Caco-2 (cell line): ENCODE results near the gene SPTA1. TPM values are rescaled to one million over a fixed set of nuclear protein-coding genes. Genes with fewer than 3 reads are reported as not detected.

Source experiments
- BruUV-seq: library from RNA; stranded (reverse); fragments of 400-500 nt; replicated peaks from 2 replicates; lab custom pipeline; 2021; lab: Mats Ljungman, UMichigan
- CTCF ChIA-PET: fragments of 300-600 bp; sonication (Branson Sonifier 250); formaldehyde crosslinking; loops from one replicate; lab custom pipeline; 2022; ENCODE audit warnings: antibody characterized with exemption; lab: Charles Lee
- POLR2A ChIA-PET: fragments of 300-600 bp; sonication (Branson Sonifier 250); formaldehyde crosslinking; loops from one replicate; lab custom pipeline; 2022; ENCODE audit warnings: antibody characterized with exemption; lab: Charles Lee
- DNase-seq, 2 experiments: peaks; one replicate each; pipeline versions ENCODE4 v3.0.0 to v3.0.0-alpha.2; 2020 to 2022
- H3K27me3 ChIP-seq: replicated peaks from 2 replicates; pipeline ENCODE4 v1.6.0; 2011; ENCODE audit warnings: low read length; ENCODE audit not compliant: control insufficient read depth, insufficient read depth
- H3K36me3 ChIP-seq: 2 replicates; pipeline ENCODE4 v1.5.1; 2011; ENCODE audit warnings: low read length; ENCODE audit not compliant: control insufficient read depth, insufficient read depth
- H3K4me1 ChIP-seq: fragments of 250-450 bp; sonication (Bioruptor Pico); 2 replicates; pipeline ENCODE4 v1.5.1; 2020; ENCODE audit warnings: mild to moderate bottlenecking
- H3K4me3 ChIP-seq: 2 replicates; pipeline ENCODE4 v1.5.1; 2011; ENCODE audit warnings: low read depth, mild to moderate bottlenecking, control low read depth, low read length
- H3K9me3 ChIP-seq: fragments of 250-450 bp; sonication (Bioruptor Pico); 2 replicates; pipeline ENCODE4 v1.5.1; 2020; ENCODE audit warnings: mild to moderate bottlenecking, moderate library complexity
- H3K27ac Mint-ChIP-seq: one replicate; pipeline ENCODE4 v1.8.0; 2022; ENCODE audit warnings: mixed read lengths; ENCODE audit not compliant: unreplicated experiment
- H3K27me3 Mint-ChIP-seq: one replicate; pipeline ENCODE4 v1.8.0; 2022; ENCODE audit warnings: mixed read lengths; ENCODE audit not compliant: insufficient read depth, unreplicated experiment
- H3K36me3 Mint-ChIP-seq: one replicate; pipeline ENCODE4 v1.8.0; 2022; ENCODE audit warnings: mild to moderate bottlenecking, mixed read lengths; ENCODE audit not compliant: insufficient read depth, unreplicated experiment
- H3K4me1 Mint-ChIP-seq: one replicate; pipeline ENCODE4 v1.8.0; 2022; ENCODE audit warnings: low read depth, mixed read lengths; ENCODE audit not compliant: unreplicated experiment
- H3K4me3 Mint-ChIP-seq: one replicate; pipeline ENCODE4 v1.8.0; 2022; ENCODE audit warnings: mild to moderate bottlenecking, moderate library complexity, mixed read lengths; ENCODE audit not compliant: unreplicated experiment
- H3K9me3 Mint-ChIP-seq: one replicate; pipeline ENCODE4 v1.8.0; 2022; ENCODE audit warnings: mixed read lengths; ENCODE audit not compliant: unreplicated experiment
- intact Hi-C: fragments of 100-400 bp; cut with micrococcal nuclease; formaldehyde crosslinking; loops from one replicate; pipeline ENCODE4 v1.10.0; 2022; ENCODE audit not compliant: unreplicated experiment
- total RNA-seq: library from RNA; stranded (reverse); gene quantifications from 2 replicates; pipeline ENCODE4 v1.2.3, GENCODE V29; 2022
- TF ChIP-seq, protein P1 (sequence below), 2 experiments: fragments of 200-600 bp in 1 of 2; IDR thresholded peaks; 1 replicate in 1 of 2; 2 replicates in 1 of 2; pipeline versions ENCODE4 v1.5.1 to v1.8.0; 2011 to 2022; ENCODE audit warnings: antibody characterized with exemption in 1 of 2, control low read depth in 1 of 2, inconsistent platforms in 1 of 2, low read depth in 1 of 2, low read length in 1 of 2, mild to moderate bottlenecking in 1 of 2, moderate library complexity in 1 of 2; ENCODE audit not compliant: insufficient read depth in 1 of 2, severe bottlenecking in 1 of 2, unreplicated experiment in 1 of 2

Gene SPTA1
- total RNA-seq, 1 experiment from 2014 or later = not detected

- ChIA-PET CTCF (no interaction called here), POLR2A (no interaction called here)
- no peak overlapping the region for H3K27ac Mint-ChIP-seq
- Histone ChIP-seq H3K27me3 (no peaks in the 10 kb centered on the region), H3K9me3 (no peaks in the 10 kb centered on the region), H3K4me1 (no peaks in the 10 kb centered on the region), H3K36me3 (no peaks in the 10 kb centered on the region), H3K4me3 (no peak overlapping the region)
- no peak overlapping the region for H3K4me3 Mint-ChIP-seq
- TF ChIP-seq, protein P1, sequence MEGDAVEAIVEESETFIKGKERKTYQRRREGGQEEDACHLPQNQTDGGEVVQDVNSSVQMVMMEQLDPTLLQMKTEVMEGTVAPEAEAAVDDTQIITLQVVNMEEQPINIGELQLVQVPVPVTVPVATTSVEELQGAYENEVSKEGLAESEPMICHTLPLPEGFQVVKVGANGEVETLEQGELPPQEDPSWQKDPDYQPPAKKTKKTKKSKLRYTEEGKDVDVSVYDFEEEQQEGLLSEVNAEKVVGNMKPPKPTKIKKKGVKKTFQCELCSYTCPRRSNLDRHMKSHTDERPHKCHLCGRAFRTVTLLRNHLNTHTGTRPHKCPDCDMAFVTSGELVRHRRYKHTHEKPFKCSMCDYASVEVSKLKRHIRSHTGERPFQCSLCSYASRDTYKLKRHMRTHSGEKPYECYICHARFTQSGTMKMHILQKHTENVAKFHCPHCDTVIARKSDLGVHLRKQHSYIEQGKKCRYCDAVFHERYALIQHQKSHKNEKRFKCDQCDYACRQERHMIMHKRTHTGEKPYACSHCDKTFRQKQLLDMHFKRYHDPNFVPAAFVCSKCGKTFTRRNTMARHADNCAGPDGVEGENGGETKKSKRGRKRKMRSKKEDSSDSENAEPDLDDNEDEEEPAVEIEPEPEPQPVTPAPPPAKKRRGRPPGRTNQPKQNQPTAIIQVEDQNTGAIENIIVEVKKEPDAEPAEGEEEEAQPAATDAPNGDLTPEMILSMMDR (IDR thresholded peaks at IDR 0.05; ENCODE audit: insufficient read depth in 1 of 2, low read depth in 1 of 2, low read length in 1 of 2, severe bottlenecking in 1 of 2, unreplicated experiment in 1 of 2) = no peak
- no peak for DNase-seq
- no peaks in the 10 kb centered on the region for H3K9me3 Mint-ChIP-seq
- intact Hi-C loops = no loop called here
- H3K4me1 Mint-ChIP-seq = no peaks in the 10 kb centered on the region
- no TSS peak for BruUV-seq
- peaks cover 7% of the 10 kb centered on the region for H3K27me3 Mint-ChIP-seq
- no peaks in the 10 kb centered on the region for H3K36me3 Mint-ChIP-seq
Measured at GRCh38 chr1:158724442-158724841, 37.9 kb upstream of the SPTA1 start.

DNA sequence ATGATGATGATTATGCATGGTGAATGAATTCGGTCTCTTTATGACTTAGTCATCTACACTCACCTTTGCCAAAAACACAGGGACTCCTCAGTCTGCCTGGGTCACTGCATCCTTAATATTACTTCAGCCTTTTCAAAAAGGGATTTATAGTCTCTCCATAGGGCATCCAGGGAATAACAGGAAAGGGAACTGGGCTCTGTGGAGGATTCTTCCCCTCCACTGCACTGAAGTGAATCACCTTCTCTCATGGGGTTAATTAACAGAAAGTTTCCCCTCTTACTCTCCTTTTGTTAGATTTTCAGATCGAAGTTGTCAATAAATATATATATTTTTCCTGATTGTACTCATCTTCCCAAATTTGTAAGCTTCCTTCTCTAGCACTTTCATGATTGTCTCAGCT, 34.1 kb upstream of the SPTA1 start, which contains the start of gene OR6K3:
Gene OR6K3, minus strand, starts transcription at position 101 of the 400 bp plus-strand sequence. CDS start 2,605 bp downstream, outside the sequence.
- Histone ChIP-seq H3K36me3 (no peaks in the 10 kb centered on the region), H3K4me3 (no peak within 1 kb of the TSS), H3K27me3 (no peaks in the 10 kb centered on the region), H3K4me1 (no peaks in the 10 kb centered on the region), H3K9me3 (no peaks in the 10 kb centered on the region)
- intact Hi-C loops = no loop called here
- no peaks in the 10 kb centered on the region for H3K4me1 Mint-ChIP-seq
- no peaks in the 10 kb centered on the region for H3K36me3 Mint-ChIP-seq
- BruUV-seq = no TSS peak
- H3K9me3 Mint-ChIP-seq = no peaks in the 10 kb centered on the region
- no peak for DNase-seq
- ChIA-PET CTCF (no interaction called here), POLR2A (no interaction called here)
- no peak within 1 kb of the TSS for H3K27ac Mint-ChIP-seq
- no peak within 1 kb of the TSS for H3K4me3 Mint-ChIP-seq
- H3K27me3 Mint-ChIP-seq = peaks cover 5% of the 10 kb centered on the region
- TF ChIP-seq, protein P1 (IDR thresholded peaks at IDR 0.05; ENCODE audit: insufficient read depth in 1 of 2, low read depth in 1 of 2, low read length in 1 of 2, severe bottlenecking in 1 of 2, unreplicated experiment in 1 of 2) = no peak

DNA sequence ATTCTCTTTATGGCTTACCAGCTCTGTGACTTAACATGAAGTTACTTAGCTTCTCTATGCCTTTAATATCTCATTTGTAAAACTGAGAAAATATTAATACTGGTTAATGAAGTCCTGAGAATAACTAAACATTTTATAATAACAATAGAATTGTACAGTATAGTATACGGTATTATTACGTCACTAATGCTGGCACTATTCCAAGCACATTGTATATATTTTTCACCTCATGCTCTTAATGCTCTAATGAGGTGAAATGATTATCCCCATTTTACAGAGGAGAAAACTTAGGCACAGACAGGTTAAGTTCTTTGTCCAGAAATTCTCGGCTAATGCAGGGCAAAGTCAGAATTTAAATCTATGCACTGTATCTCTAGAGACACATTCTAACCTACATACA, 33.1 kb upstream of the SPTA1 start:
- H3K4me3 ChIP-seq = no peak overlapping the region
- BruUV-seq = no TSS peak
- ChIA-PET POLR2A (no interaction called here), CTCF (no interaction called here)
- no peak for DNase-seq
- no peaks in the 10 kb centered on the region for H3K4me1 ChIP-seq
- TF ChIP-seq, protein P1 (IDR thresholded peaks at IDR 0.05; ENCODE audit: insufficient read depth in 1 of 2, low read depth in 1 of 2, low read length in 1 of 2, severe bottlenecking in 1 of 2, unreplicated experiment in 1 of 2) = no peak
- no peaks in the 10 kb centered on the region for H3K9me3 ChIP-seq
- no peaks in the 10 kb centered on the region for H3K36me3 ChIP-seq
- H3K9me3 Mint-ChIP-seq = no peaks in the 10 kb centered on the region
- H3K4me3 Mint-ChIP-seq = no peak overlapping the region
- H3K36me3 Mint-ChIP-seq = no peaks in the 10 kb centered on the region
- intact Hi-C loops = no loop called here
- peaks cover 5% of the 10 kb centered on the region for H3K27me3 Mint-ChIP-seq
- no peaks in the 10 kb centered on the region for H3K27me3 ChIP-seq
- no peak overlapping the region for H3K27ac Mint-ChIP-seq
- no peaks in the 10 kb centered on the region for H3K4me1 Mint-ChIP-seq
